ENCODE results near the gene NCOA1. TPM values are rescaled to one million over a fixed set of nuclear protein-coding genes. Genes with fewer than 3 reads are reported as not detected.

Gene NCOA1
- total RNA-seq, 2 experiments from 2014 or later: 6.1 to 12.1 TPM

DNA sequence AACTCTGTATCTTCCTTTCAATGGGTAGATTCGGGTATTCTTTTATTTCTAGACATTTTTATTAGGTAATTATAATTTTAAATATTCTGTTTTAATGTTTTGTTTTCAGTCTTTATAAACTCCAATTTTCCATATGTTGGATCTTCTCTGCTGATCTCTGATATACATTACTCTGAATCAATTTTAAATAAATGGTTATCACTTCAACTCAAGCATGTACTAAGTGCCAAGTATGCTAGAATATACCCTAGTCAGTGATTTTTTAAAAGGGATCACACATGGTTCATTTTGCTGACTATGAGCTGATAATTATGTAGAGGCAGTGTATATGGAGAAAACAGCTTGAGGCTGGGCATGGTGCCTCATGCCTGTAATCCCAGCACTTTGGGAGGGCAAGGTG is 41.7 kb upstream of the NCOA1 start:
- POLR2A ChIA-PET: interaction anchor here (0.5 kb wide), 1 partner anchor 314 kb away, joined by 3 read pairs; no protein-coding TSS in a partner anchor
- no peaks in the 10 kb centered on the region for H3K4me1 ChIP-seq (ENCODE audit: insufficient read depth, low read length, poor library complexity, severe bottlenecking)
- no peaks in the 10 kb centered on the region for H4K20me1 ChIP-seq (ENCODE audit: insufficient read depth, low read length)
- TF ChIP-seq EZH2phosphoT487 (IDR thresholded peaks at IDR 0.05; ENCODE audit: borderline replicate concordance, low read depth, low read length): no peak
- TF ChIP-seq, protein P1, sequence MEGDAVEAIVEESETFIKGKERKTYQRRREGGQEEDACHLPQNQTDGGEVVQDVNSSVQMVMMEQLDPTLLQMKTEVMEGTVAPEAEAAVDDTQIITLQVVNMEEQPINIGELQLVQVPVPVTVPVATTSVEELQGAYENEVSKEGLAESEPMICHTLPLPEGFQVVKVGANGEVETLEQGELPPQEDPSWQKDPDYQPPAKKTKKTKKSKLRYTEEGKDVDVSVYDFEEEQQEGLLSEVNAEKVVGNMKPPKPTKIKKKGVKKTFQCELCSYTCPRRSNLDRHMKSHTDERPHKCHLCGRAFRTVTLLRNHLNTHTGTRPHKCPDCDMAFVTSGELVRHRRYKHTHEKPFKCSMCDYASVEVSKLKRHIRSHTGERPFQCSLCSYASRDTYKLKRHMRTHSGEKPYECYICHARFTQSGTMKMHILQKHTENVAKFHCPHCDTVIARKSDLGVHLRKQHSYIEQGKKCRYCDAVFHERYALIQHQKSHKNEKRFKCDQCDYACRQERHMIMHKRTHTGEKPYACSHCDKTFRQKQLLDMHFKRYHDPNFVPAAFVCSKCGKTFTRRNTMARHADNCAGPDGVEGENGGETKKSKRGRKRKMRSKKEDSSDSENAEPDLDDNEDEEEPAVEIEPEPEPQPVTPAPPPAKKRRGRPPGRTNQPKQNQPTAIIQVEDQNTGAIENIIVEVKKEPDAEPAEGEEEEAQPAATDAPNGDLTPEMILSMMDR (conservative IDR thresholded peaks at IDR 0.05; ENCODE audit: low read length): no peak
- no peaks in the 10 kb centered on the region for H3K79me2 ChIP-seq (ENCODE audit: insufficient read depth, low read depth, low read length)
- H3K36me3 ChIP-seq (ENCODE audit: insufficient read depth, low read length): no peaks in the 10 kb centered on the region
- H3K27ac ChIP-seq (ENCODE audit: low read depth, low read length, poor library complexity, severe bottlenecking): no peak overlapping the region
- CTCF ChIA-PET (ENCODE audit: unreplicated experiment): no interaction called here
- H3K4me2 ChIP-seq (ENCODE audit: low read length): no peak overlapping the region
- no peak for DNase-seq (ENCODE audit: low spot score)
- no peak overlapping the region for H2AFZ ChIP-seq (ENCODE audit: low read length)
- no TSS peak for BruUV-seq (replicated peaks)
- H3K9me3 ChIP-seq (ENCODE audit: low read length): no peaks in the 10 kb centered on the region
- no peaks in the 10 kb centered on the region for H3K9me2 ChIP-seq (ENCODE audit: insufficient read depth, low read length)
- intact Hi-C loops (cut with micrococcal nuclease; ENCODE audit: unreplicated experiment): no loop called here
- H3K4me3 ChIP-seq (ENCODE audit: low read depth, low read length, poor library complexity, severe bottlenecking): no peak overlapping the region

DNA sequence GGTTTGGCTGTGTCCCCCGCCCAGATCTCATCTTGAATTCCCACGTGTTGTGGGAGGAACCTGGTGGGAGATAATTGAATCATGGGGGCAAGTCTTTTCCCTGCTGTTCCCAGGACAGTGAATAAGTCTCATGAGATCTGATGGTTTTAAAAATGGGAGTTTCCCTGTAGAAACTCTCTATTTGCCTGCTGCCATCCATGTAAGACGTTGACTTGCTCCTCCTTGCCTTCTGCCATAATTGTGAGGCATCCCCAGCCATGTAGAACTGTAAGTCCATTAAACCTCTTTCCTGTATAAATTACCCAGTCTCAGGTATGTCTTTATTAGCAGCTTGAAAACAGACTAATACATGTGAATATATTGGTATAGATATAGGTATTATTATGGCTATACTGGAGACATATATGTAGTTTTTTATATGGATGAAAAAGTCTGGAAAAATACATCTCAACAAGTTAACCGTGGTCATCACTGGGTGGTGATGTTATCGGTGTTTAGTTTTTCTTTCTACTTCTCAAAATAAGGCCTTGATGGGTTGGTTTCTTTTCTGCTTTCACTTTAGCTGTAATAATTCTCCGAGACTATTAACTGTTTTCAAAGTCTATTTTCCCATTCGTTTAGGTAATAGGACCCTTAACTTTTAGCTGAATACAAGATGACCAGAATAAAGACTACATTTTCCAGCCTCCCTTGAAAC is 39.1 kb upstream of the NCOA1 start:
- H2AFZ ChIP-seq (ENCODE audit: low read length): no peak overlapping the region
- CTCF ChIA-PET (ENCODE audit: unreplicated experiment): no interaction called here
- BruUV-seq (replicated peaks): no TSS peak
- no peak overlapping the region for H3K4me2 ChIP-seq (ENCODE audit: low read length)
- intact Hi-C loops (cut with micrococcal nuclease; ENCODE audit: unreplicated experiment): no loop called here
- no peak overlapping the region for H3K27ac ChIP-seq (ENCODE audit: low read depth, low read length, poor library complexity, severe bottlenecking)
- no peaks in the 10 kb centered on the region for H4K20me1 ChIP-seq (ENCODE audit: insufficient read depth, low read length)
- H3K9me3 ChIP-seq (ENCODE audit: low read length): no peaks in the 10 kb centered on the region
- no peaks in the 10 kb centered on the region for H3K9me2 ChIP-seq (ENCODE audit: insufficient read depth, low read length)
- no peaks in the 10 kb centered on the region for H3K79me2 ChIP-seq (ENCODE audit: insufficient read depth, low read depth, low read length)
- H3K36me3 ChIP-seq (ENCODE audit: insufficient read depth, low read length): no peaks in the 10 kb centered on the region
- no peak for DNase-seq (ENCODE audit: low spot score)
- TF ChIP-seq, protein P1 (conservative IDR thresholded peaks at IDR 0.05; ENCODE audit: low read length): no peak
- no peak for TF ChIP-seq EZH2phosphoT487 (IDR thresholded peaks at IDR 0.05; ENCODE audit: borderline replicate concordance, low read depth, low read length)
- no peaks in the 10 kb centered on the region for H3K4me1 ChIP-seq (ENCODE audit: insufficient read depth, low read length, poor library complexity, severe bottlenecking)
- POLR2A ChIA-PET: no interaction called here
- H3K4me3 ChIP-seq (ENCODE audit: low read depth, low read length, poor library complexity, severe bottlenecking): no peak overlapping the region

DNA sequence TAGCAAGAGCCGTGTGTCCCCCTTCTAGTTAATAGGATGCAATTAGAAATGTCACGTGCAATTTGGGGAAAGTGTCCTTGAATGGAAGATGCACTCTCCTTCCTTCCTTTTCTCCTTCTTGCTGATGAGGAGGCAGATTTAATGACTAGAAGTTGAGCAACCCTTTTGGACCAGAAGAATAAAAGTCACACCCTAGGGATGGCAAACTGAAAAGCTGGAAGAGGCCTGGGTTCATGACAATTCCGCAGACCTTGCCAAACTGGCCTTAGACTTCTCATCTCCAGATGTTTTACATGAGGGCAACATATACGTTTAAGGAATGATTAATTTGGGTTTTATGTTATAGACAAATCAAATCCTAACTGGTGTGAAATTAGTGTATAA is 38.6 kb upstream of the NCOA1 start:
- Histone ChIP-seq H3K27ac (ENCODE audit: low read depth, low read length, poor library complexity, severe bottlenecking) (no peak overlapping the region), H3K9me2 (ENCODE audit: insufficient read depth, low read length) (no peaks in the 10 kb centered on the region), H2AFZ (ENCODE audit: low read length) (no peak overlapping the region), H3K4me2 (ENCODE audit: low read length) (no peak overlapping the region), H3K9me3 (ENCODE audit: low read length) (no peaks in the 10 kb centered on the region), H4K20me1 (ENCODE audit: insufficient read depth, low read length) (no peaks in the 10 kb centered on the region), H3K4me3 (ENCODE audit: low read depth, low read length, poor library complexity, severe bottlenecking) (no peak overlapping the region), H3K79me2 (ENCODE audit: insufficient read depth, low read depth, low read length) (no peaks in the 10 kb centered on the region), H3K36me3 (ENCODE audit: insufficient read depth, low read length) (no peaks in the 10 kb centered on the region), H3K4me1 (ENCODE audit: insufficient read depth, low read length, poor library complexity, severe bottlenecking) (no peaks in the 10 kb centered on the region)
- ChIA-PET POLR2A (no interaction called here), CTCF (ENCODE audit: unreplicated experiment) (no interaction called here)
- BruUV-seq (replicated peaks): no TSS peak
- no peak for TF ChIP-seq EZH2phosphoT487 (IDR thresholded peaks at IDR 0.05; ENCODE audit: borderline replicate concordance, low read depth, low read length)
- TF ChIP-seq, protein P1 (conservative IDR thresholded peaks at IDR 0.05; ENCODE audit: low read length): no peak
- intact Hi-C loops (cut with micrococcal nuclease; ENCODE audit: unreplicated experiment): no loop called here
- DNase-seq (ENCODE audit: low spot score): no peak

Data from OCI-LY7 (cell line).